Glutamatergic neuron (in vitro differentiated cells): ENCODE data around the gene PRF1. TPM values are rescaled to one million over a fixed set of nuclear protein-coding genes. Genes with fewer than 3 reads are reported as not detected.
A peak's percentile ranks its signal among the peaks of the same experiment; 100 is the strongest.
"Not testable (repeated sequence)": the region's sequence is repeated elsewhere in the genome, so short reads cannot be mapped to it uniquely, and the experiment has no call there.

Experiments
- DNase-seq: peaks from one replicate; pipeline ENCODE4 v3.0.0; 2022
- H3K27ac Mint-ChIP-seq: one replicate; pipeline ENCODE4 v1.8.0; 2020; ENCODE audit warnings: mild to moderate bottlenecking, mixed read lengths, inconsistent platforms; ENCODE audit not compliant: unreplicated experiment
- H3K27me3 Mint-ChIP-seq: one replicate; pipeline ENCODE4 v1.8.0; 2020; ENCODE audit warnings: mild to moderate bottlenecking, moderate library complexity, mixed read lengths, inconsistent platforms; ENCODE audit not compliant: unreplicated experiment
- H3K36me3 Mint-ChIP-seq: one replicate; pipeline ENCODE4 v1.8.0; 2020; ENCODE audit warnings: mild to moderate bottlenecking, mixed read lengths, inconsistent platforms; ENCODE audit not compliant: unreplicated experiment
- H3K4me1 Mint-ChIP-seq: one replicate; pipeline ENCODE4 v1.8.0; 2020; ENCODE audit warnings: mild to moderate bottlenecking, low read depth, mixed read lengths, inconsistent platforms; ENCODE audit not compliant: unreplicated experiment
- H3K4me3 Mint-ChIP-seq: one replicate; pipeline ENCODE4 v1.8.0; 2020; ENCODE audit warnings: mild to moderate bottlenecking, mixed read lengths, inconsistent platforms; ENCODE audit not compliant: unreplicated experiment
- H3K9me3 Mint-ChIP-seq: one replicate; pipeline ENCODE4 v1.8.0; 2020; ENCODE audit warnings: mild to moderate bottlenecking, moderate library complexity, mixed read lengths, inconsistent platforms; ENCODE audit not compliant: unreplicated experiment
- CTCF ChIP-seq: fragments of 200-600 bp; sonication (generic); IDR thresholded peaks from one replicate; pipeline ENCODE4 v1.5.0; 2021; ENCODE audit not compliant: partially characterized antibody, unreplicated experiment
- total RNA-seq: library from RNA; stranded (reverse); fragmentation: NEBNext Ultra II Directional; extraction: Animal tissue kit (Norgen Biotek cat#: 25700); gene quantifications from one replicate; pipeline ENCODE4 v1.2.1, GENCODE V29; 2021; ENCODE audit not compliant: unreplicated experiment

The PRF1 gene
- total RNA-seq, 1 donor from 2014 or later = 2.6 TPM

- H3K36me3 Mint-ChIP-seq = no peaks in the 10 kb centered on the region
- peaks cover 26% of the 10 kb centered on the region for H3K4me1 Mint-ChIP-seq
- no peak for TF ChIP-seq CTCF
- peak overlapping the region; percentile 87 for H3K27ac Mint-ChIP-seq
- H3K9me3 Mint-ChIP-seq = peaks cover 1% of the 10 kb centered on the region
- peaks cover 9% of the 10 kb centered on the region for H3K27me3 Mint-ChIP-seq
- no peak for DNase-seq
- no peak overlapping the region for H3K4me3 Mint-ChIP-seq
Observed at GRCh38 chr10:70582793-70583668, 19.5 kb downstream of the PRF1 start.

GRCh38 chr10:70581176-70581575 lies 21.4 kb downstream of the PRF1 start:
- peaks cover 22% of the 10 kb centered on the region for H3K4me1 Mint-ChIP-seq
- H3K36me3 Mint-ChIP-seq, H3K27ac Mint-ChIP-seq, H3K4me3 Mint-ChIP-seq, H3K9me3 Mint-ChIP-seq, DNase-seq, H3K27me3 Mint-ChIP-seq: not testable (repeated sequence)

GRCh38 chr10:70579234-70580002 lies 23.1 kb downstream of the PRF1 start:
- no peak overlapping the region for H3K4me3 Mint-ChIP-seq
- peaks cover 1% of the 10 kb centered on the region for H3K9me3 Mint-ChIP-seq
- no peak for TF ChIP-seq CTCF
- peaks cover 13% of the 10 kb centered on the region for H3K4me1 Mint-ChIP-seq
- no peak for DNase-seq
- peaks cover 3% of the 10 kb centered on the region for H3K27me3 Mint-ChIP-seq
- no peak overlapping the region for H3K27ac Mint-ChIP-seq
- no peaks in the 10 kb centered on the region for H3K36me3 Mint-ChIP-seq

- H3K36me3 Mint-ChIP-seq = no peaks in the 10 kb centered on the region
- H3K27ac Mint-ChIP-seq = no peak overlapping the region
- H3K4me3 Mint-ChIP-seq = no peak overlapping the region
- no peak for TF ChIP-seq CTCF
- no peak for DNase-seq
- peaks cover 3% of the 10 kb centered on the region for H3K27me3 Mint-ChIP-seq
- peaks cover 3% of the 10 kb centered on the region for H3K4me1 Mint-ChIP-seq
- peaks cover 1% of the 10 kb centered on the region for H3K9me3 Mint-ChIP-seq
Observed at GRCh38 chr10:70578371-70578947, 24.1 kb downstream of the PRF1 start.

- H3K27ac Mint-ChIP-seq = no peak overlapping the region
- no peak for DNase-seq
- TF ChIP-seq CTCF = no peak
- no peaks in the 10 kb centered on the region for H3K4me1 Mint-ChIP-seq
- H3K4me3 Mint-ChIP-seq = no peak overlapping the region
- H3K27me3 Mint-ChIP-seq = peaks cover 3% of the 10 kb centered on the region
- no peaks in the 10 kb centered on the region for H3K36me3 Mint-ChIP-seq
- peaks cover 1% of the 10 kb centered on the region for H3K9me3 Mint-ChIP-seq
Observed at GRCh38 chr10:70576803-70577517, 25.6 kb downstream of the PRF1 start.
